Right hindlimb (tissue), 1 donor: ENCODE results near the gene FAM83D.
"Not testable (repeated sequence)": the region's sequence is repeated elsewhere in the genome, so short reads cannot be mapped to it uniquely, and the experiment has no call there.

Experiments
- DNase-seq: peaks from one replicate; pipeline ENCODE4 v3.0.0-alpha.2; 2018

FAM83D gene

DNA sequence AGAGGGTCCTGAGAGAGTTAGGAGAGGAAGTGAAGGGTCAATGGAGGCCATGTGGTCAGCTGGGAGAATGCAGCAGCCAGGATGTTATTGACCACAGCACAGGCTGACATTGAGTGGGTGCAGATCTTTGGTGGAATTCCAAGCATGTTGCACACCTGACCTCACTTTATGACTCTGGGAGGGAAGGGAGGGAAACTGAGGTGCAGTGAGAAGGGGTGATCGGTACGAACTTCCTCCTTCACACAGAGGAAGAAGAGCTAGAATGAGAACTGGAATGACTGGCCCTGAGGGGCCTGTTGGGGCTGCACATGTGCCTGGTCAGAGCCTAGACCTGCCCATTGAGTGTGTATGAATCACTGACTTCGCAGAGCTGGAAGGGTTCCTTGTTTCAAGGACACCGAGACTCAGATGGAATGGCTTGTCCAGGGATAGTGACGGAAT, 9.8 kb downstream of the FAM83D start:
- no peak for DNase-seq

DNA sequence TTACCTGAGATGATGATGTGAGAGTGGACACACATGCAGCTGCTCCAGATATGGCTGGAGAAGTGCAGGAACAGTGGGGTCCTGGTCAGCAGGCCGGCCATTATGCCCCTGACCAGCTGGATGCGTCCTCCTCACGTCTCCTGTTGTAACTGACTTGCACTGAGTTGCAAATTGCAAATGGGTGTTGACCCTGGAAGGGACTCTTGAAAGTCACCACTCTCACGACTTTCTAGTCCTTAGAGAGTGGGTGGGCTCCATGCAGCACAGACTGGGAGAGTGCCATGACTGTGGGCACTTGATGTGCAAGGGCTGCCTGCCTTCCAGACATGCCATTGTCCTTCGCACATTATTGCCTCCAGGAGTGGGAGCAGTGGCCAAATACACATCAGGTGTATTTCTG, 10.8 kb downstream of the FAM83D start:
- DNase-seq = no peak

DNA sequence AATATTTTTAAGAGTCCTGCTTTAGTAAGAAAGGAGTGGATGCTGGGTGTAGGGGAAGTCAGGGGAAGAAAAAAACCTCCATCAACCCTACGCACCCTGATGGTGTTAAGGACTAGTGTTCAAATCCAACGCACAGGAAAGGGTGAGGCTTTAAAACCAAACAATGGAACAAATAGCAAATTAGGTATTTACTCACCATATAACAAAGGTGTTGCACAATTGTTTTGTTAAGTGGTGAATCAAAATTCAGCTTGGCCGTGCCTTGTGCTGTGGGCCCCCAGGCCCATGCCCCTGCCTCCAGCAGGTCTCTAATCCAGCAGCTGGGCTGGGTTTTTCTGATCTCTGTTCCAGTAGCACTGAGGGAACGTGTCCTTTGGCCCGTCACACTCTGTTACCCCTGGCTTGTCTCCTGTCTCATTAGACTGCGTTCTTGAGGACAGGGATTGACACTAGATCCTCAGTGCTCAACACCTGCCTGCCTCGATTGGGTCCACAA, 11.8 kb downstream of the FAM83D start:
- DNase-seq = no peak

DNA sequence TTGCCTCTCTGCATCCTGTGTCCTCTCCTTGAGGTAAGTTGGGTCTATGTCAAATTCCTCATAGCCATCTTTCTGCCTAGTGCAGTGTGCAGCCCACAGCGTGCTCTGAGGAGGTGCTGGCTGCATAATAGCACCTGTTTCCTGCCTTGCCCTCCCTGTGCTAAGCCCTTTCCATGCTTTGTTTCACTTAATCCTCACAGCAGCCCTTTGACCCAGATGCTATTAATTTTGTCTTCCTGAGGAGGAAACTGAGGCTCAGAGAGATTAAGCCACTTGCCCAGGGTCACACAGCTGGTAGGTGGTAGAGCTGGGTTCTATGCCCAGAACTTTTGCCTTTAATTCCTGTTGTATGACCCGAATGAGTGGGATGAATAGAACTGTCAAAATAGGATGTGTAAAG, 13.5 kb downstream of the FAM83D start:
- no peak for DNase-seq

DNA sequence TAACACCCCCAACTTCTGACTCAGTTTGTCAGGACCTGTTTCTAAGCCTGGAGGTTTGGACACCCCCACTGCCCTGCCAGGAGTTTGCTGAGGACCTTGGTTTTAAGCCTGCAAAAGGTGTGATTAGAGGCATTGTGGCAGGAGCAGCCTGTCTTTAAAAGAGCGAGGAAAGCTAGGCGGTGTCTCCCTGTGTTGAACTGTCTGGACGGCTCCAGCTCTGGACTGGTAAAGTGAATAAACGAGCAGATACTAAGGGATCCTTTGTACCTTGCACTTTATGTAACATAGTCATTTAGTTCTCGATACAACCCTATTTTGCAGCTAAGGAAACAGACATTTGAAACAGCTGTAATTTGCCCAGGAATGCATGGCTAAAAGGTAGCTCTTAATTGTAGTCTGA, 14.4 kb downstream of the FAM83D start:
- DNase-seq = no peak

DNA sequence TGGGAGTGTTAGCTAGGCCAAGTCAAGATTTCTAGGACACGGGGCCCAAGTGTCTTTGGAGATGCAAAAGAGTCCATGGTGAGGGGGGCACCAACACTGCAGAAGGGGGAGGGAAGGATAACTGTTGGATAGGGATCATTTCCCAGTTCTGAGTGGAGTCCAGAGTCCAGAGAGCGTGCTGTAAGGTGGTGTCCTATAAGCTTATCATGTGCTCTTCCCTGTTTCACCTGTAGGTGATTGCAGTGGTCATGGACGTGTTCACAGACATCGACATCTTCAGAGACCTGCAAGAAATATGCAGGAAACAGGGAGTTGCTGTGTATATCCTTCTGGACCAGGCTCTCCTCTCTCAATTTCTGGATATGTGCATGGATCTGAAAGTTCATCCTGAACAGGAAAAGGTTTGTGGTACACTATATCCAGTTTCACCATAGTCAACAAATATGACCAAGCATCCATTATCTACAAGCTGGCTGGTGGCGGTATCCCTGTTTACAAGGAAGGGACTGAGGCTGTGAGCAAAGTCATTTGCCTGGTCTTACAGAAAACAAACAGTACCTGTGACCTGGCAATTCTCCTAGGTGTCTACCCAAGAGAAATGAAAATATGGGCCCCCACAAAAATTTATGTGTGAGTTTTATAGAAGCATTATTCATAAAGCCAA, 15.6 kb downstream of the FAM83D start:
- DNase-seq = no peak

DNA sequence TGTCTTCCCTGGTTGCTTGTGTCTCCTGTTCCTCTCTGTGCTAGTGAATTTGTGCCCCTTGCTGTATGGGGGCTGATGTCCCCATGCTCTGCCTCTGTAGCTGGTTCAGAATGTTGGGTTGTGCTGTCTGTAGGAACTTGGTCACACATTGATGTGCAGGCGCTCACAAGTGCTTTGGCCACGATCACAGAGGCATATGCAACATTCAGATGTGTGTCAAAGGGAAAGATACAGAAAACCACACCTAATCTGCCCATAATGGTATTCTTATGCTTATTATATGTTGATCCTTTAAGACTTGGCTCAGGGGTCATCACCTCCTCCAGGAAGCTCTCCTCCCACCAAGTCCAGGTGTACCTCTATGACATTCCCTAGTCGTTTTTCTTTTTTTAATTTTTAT, 18.8 kb downstream of the FAM83D start:
- no peak for DNase-seq

DNA sequence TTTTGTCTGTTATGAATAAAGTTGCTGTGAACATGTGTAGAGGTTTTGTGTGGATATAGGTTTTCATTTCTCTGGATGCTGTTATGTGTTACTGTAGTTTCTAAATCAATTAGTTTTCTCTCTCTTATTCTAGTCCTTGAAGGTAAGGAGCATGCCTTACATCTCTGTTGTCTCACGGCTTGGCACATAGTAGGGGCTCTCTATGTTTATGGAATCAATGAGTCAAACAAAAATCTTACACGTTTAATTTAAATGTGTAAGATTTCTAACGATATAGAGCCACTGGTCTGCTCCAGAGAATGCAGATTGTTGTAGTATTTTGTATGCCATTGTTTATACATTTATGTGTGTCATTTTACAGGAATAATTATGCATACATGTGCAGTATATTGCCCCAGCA, 20.6 kb downstream of the FAM83D start:
- no peak for DNase-seq

DNA sequence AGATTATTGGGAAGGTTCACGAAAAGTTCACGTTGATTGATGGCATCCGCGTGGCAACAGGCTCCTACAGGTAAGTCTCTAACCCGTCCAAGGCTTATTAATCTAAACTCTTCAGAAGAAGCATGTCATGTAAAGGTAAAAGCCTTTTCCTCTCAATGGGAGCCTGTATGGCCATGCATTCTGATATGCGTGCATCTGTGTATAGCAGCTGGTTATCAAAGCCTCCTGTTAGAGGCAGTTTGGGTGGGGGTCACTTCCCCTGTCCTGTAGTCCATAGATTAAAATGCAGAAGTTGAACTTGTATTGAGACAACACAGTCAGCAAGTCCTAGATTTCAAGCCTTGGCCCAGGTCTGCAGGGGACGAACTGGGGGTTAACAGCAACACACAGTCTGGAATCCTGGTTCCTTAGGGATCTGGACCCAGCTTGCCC, 21.7 kb downstream of the FAM83D start:
- no peak for DNase-seq

DNA sequence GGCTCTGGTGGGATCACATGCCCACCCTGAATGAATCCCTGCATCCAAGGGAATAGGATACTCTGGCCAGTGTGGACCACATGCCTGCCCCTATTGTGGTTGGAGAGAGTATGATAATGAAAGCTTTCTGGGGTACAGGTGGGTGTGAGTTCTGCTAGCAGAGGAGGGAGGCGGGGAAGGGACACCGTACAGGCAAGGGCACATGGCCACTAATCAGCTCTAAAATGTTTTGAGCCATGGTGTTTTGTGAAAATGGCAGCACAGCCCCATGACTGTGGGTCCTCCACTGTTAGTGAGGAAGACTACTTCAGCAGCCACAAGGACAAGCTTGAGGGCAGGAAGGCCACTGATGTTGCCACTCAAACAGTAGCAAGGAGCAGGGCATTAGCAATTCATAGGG, 24.0 kb downstream of the FAM83D start:
- DNase-seq = no peak

DNA sequence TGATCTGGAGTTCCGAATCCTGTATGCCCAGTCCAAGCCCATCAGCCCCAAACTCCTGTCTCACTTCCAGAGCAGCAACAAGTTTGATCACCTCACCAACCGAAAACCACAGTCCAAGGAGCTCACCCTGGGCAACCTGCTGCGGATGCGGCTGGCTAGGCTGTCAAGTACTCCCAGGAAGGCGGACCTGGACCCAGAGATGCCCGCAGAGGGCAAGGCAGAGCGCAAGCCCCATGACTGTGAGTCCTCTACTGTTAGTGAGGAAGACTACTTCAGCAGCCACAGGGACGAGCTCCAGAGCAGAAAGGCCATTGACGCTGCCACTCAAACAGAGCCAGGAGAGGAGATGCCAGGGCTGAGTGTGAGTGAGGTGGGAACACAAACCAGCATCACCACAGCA, 25.4 kb downstream of the FAM83D start:
- DNase-seq = no peak

DNA sequence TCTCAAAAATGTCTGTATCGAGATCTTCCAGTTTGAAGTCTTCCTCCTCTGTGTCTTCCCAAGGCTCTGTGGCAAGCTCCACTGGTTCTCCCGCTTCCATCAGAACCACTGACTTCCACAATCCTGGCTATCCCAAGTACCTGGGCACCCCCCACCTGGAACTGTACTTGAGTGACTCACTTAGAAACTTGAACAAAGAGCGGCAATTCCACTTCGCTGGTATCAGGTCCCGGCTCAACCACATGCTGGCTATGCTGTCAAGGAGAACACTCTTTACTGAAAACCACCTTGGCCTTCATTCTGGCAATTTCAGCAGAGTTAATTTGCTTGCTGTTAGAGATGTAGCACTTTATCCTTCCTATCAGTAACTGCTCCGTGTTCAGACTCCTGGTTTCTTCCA, 25.9 kb downstream of the FAM83D start:
- DNase-seq = no peak

DNA sequence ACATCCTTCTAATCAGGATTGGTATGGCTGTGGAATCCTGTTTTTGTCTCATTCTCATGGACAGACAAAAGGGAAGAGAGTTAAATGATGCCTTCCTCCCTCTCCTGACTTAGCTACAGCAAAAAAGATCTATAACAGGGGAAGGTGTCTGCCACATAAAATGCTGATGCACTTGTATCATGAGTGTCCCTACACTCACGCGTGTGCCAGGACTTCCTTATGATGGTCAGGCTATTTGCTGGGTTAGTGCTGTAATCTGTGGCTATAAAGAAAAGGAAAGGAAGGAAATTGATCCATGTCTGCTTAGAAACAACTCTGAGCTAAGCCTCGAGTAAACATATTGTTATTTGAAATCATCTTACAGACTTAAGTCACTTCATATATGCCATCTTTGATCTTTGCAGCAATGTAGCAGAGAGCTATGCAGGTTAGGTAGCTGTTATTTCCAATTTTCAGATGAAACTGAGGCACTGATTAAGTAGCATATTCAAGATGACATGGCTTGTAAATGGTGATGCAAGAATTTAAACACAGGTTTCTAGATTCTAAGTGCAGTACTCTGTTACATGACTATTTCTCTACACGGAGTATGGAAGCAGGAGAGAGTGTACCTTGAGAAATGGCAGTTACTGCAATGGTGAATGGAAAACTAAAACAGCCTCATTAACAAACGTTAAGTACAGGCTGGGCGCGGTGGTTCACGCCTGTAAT, 27.6 kb downstream of the FAM83D start:
- DNase-seq = no peak

DNA sequence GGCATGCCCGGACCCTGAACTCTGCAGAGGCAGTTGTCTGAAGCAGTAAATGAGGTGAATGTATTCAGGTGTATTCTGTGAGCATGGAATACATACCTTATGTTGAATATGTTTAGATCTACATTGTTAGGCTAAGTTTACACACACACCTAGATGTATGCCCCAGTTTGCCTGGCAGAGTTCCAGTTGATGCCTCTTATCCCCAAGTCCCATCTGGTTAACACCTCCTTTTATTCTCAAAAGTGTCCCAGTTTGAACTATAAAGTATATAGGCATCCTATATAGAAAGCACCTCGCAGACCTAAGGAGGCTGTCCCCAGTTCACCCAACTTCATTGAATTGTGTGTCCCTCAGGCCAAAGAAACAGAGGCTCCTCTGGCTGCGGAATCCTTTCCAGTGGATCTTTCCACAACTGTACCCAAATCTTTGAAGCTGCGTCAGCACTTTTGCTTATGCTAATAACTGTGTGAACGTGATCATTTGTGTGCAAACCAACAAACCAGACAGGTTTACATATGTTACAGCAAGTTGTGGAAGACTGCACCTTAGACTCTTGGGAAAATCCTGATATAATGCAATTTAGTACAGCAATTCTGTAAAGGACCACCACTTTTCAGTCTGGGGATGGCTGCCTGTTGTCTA, 31.1 kb downstream of the FAM83D start:
- DNase-seq = no peak

DNA sequence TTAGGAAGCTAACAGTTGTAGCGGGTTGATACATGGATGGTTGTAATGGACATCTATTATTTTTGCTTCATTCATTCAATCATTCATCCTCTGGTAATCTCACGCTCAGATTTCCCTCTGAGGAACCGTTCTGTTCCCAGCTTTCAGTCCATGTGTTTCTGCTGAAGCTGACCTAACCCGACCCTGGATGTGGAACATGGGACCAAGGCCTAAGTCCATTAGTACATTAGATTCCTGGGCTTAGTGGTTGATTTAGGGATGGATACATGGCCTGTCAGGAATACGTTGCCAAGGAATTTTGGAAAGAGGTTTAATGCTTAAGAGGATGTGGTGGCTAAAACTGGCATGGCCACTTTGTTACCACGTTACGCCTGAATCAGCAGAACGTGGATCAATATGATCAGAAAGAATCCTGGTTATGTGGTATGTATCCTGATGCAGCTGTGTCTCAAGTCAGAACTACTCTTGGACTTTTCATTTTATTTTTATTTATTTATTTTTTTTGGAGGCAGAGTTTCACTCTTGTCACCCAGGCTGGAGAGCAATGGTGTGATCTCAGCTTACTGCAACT, 31.8 kb downstream of the FAM83D start:
- DNase-seq = no peak

DNA sequence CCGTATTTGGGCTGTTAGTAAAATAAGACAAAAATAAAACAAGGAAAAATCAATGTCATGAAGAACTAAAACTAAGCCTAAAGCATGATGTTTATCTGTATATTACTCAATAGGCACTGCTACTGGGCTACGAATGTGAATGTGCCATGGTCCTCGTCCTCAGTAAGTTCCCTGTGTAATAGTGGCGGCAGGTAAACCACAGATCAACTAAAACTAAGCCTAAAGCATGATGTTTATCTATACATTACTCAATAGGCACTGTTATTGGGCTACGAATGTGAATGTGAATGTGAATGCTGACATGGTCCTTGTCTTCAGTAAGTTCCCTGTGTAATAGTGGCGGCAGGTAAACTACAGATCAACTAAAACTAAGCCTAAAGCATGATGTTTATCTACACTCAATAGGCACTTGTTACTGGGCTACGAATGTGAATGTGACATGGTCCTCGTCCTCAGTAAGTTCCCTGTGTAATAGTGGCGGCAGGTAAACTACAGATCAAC, 34.0 kb downstream of the FAM83D start:
- DNase-seq = not testable (repeated sequence)

DNA sequence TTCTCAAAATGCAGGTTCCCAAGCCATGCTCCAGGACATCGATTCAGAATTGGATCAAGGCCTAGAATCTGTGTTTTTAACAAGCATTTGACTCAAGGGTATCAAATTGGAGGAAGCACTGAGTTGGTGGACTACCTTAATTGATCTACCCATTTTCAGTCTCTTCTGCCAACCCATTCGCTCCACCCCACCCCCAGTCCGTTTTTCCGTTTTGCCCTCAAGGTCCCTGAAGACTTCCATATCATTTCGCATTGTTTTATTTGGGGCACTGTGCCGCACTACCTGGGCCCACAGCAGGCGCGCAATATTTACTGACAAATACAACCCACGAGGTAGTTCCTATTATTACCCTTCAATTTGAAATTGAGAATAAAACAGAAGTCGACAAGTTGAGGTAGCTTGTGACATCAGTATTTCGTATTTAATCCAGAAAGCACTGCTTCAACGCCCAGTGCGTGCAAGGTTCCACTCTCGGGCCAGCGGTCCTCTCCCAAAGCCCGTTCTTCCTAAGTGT, 35.4 kb downstream of the FAM83D start:
- DNase-seq = no peak

DNA sequence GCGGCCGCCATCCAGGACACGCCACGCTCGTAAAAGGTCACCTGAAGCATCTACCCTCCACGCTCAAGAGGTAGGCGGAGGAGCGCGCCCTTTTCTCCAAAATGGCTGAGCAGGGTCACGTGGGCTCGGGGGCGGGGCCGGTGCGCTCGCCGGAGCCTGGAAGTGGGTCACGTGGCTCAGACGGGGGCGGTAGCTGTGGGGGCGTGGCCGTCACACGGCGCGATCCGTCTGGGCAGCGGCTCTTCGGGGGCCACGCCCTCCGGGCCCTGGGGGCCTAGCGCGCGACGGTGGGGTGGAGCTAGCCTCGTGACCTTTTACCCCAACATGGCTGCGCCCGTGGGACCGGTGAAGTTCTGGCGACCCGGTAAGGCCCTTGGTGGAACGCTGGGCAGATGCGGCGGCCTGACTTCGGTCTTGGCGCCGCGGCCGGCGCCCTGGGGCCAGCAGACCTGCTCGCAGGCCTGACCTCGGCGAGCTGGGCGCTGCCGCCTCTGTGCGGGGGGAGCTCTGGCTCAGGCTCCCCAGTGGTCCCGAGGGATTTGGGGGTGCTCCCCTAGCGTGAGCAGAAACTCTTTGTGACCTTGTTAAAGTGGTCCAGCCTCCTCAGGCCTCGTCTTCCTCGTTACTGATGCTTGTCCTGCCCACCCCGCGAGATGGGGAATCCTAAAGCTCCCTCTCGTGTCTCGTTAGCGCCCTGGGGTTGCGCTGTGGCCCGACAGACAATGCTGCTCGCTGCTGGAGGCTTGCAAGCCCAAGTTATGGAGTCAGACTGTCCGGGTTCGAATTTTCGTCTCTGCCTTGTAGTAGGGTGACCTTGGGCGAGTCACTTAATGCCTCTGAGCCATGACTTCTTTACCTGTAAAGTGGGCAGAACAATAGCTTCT, 36.1 kb downstream of the FAM83D start, which contains the start of gene DHX35:
TSS of gene DHX35 (plus strand) at position 301 of the 884 bp plus-strand sequence. CDS start at position 325, 24 bp downstream.
- peak; percentile 99 for DNase-seq

DNA sequence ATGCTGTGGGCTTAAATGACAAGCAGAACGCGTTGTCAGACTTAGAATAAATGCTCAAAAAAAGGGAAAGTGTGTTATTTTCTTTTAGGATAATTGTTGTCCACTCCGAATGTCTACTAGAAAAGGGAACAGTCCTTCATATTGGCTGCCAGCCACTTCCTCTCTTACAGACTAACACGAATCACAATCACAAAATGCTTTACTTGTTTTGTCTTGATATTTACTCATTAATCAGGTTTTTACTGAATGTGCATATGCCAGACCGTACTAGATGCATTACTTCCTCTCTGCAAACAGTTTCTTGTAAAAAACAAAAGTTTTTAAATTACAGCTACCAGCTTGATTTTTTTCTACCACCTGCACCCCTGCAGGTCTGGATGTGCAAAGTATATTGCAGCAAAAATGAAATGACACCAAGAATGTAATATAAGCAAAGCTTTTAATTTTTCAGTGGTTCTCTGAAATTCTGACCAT, 36.7 kb downstream of the FAM83D start:
- no peak for DNase-seq

DNA sequence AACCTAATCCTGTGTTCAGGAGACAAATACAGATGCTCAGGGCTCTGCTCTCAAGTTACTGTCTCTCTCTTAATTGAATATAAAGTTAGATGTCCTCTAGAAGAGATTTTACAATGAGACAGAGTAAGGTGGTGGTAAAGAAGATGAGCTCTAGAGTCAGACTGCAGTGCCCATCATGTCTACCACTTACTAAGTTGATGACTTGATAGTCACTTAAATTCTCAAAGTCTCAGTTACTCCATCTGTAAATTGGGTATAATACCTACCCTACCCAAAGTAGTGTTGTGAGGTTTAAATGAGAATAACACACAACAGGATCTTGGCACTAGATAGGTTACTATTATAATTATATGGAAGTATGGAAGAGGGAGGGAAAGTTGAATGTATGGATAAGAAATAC, 37.5 kb downstream of the FAM83D start:
- no peak for DNase-seq

DNA sequence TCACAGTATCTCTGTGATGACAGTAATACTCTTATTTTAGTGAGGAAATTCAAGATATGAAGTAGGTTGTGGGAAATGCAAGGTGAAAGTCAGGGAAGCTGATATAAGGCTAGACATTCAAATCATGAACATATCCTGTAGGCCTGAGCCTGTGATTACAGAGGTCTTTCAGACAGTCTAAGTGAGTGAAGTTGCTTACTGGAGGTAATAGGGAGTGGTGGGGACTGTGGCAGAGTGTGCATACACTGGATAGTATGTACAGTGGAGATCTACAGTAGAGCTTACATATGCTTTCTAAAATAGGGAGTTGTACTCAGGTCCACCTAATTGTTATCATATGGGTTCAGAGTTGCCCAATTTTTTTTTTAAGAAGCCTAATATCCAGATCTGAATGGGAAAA, 39.0 kb downstream of the FAM83D start:
- no peak for DNase-seq

DNA sequence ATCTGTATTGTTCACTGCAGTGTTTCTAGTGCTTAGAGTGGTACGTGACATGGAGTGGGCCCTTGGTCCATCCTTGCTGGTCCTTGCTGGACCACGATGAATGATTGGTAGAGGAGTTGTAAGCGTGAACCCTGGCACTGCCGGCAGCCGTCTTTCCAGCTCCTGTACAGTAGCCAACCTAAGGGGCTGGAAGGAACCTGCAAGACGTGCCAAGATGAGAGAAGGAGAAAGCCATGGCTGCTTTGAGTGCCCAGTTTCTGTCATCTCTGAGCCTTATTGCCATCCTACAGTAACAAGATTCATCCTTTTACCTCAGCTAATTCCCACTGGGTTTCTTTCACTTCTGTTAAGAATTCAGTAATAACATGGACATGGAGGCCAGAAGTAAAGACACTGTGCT, 41.9 kb downstream of the FAM83D start:
- DNase-seq = no peak
